K562 (cell line): Measurements from ENCODE around the gene ENG. TPM values are rescaled to one million over a fixed set of nuclear protein-coding genes. Genes with fewer than 3 reads are reported as not detected.

Experiments
- ARHGAP35 ChIP-seq: fragments of 450-650 bp; IDR thresholded peaks from 2 replicates; pipeline ENCODE4 v1.6.1; 2018; ENCODE audit not compliant: partially characterized antibody
- ARID3A ChIP-seq: IDR thresholded peaks from 2 replicates; pipeline ENCODE4 v1.6.1; 2012; ENCODE audit warnings: low read depth, low read length, improper control_type of control experiment, borderline replicate concordance
- BCOR ChIP-seq: fragments of 450-650 bp; IDR thresholded peaks from 2 replicates; pipeline ENCODE4 v1.6.1; 2016
- CBX1 ChIP-seq: sonication (generic); IDR thresholded peaks from 2 replicates; pipeline ENCODE4 v1.6.1; 2016; ENCODE audit warnings: antibody characterized with exemption, low read depth, mild to moderate bottlenecking
- CC2D1A ChIP-seq: fragments of 450-650 bp; IDR thresholded peaks from 2 replicates; pipeline ENCODE4 v1.6.1; 2017; ENCODE audit warnings: mild to moderate bottlenecking
- DDX20 ChIP-seq: fragments of 450-650 bp; IDR thresholded peaks from 2 replicates; pipeline ENCODE4 v1.6.1; 2016; ENCODE audit warnings: missing genetic modification characterization, low read depth, mild to moderate bottlenecking, missing compliant biosample characterization, moderate library complexity
- FOXK2 ChIP-seq, 2 experiments: fragments of 450-650 bp; IDR thresholded peaks in 1 of 2; conservative IDR thresholded peaks in 1 of 2; 2 replicates each; pipeline ENCODE4 v1.6.1; 2016; ENCODE audit warnings: low read depth in 2 of 2, mild to moderate bottlenecking in 1 of 2
- LCOR ChIP-seq: sonication (generic); formaldehyde crosslinking; IDR thresholded peaks from 2 replicates; pipeline ENCODE4 v1.8.0; 2022; ENCODE audit warnings: mild to moderate bottlenecking, missing genetic modification reagents
- NEUROD1 ChIP-seq: fragments of 150-350 bp; IDR thresholded peaks from 2 replicates; pipeline ENCODE4 v1.6.1; 2014; ENCODE audit warnings: borderline replicate concordance, low read length, low read depth; ENCODE audit not compliant: partially characterized antibody
- PHB2 ChIP-seq: fragments of 450-650 bp; IDR thresholded peaks from 2 replicates; pipeline ENCODE4 v1.6.1; 2017; ENCODE audit warnings: low read depth
- RNF219 ChIP-seq: fragments of 250-450 bp; sonication (Bioruptor Pico); IDR thresholded peaks from 2 replicates; pipeline ENCODE4 v1.5.0; 2022; ENCODE audit warnings: mild to moderate bottlenecking
- SMARCB1 ChIP-seq: IDR thresholded peaks from 2 replicates; pipeline ENCODE4 v1.6.1; 2011; ENCODE audit warnings: improper control_type of control experiment, low read depth; ENCODE audit not compliant: insufficient read length
- SP1 ChIP-seq: sonication (generic); formaldehyde crosslinking; IDR thresholded peaks from 2 replicates; pipeline ENCODE4 v1.8.1; 2022; ENCODE audit warnings: mild to moderate bottlenecking, missing genetic modification reagents
- SREBF1 ChIP-seq: fragments of 150-350 bp; IDR thresholded peaks from 2 replicates; pipeline ENCODE4 v1.6.1; 2014; ENCODE audit warnings: antibody characterized with exemption, low read depth, low read length, borderline replicate concordance
- U2AF1 ChIP-seq: fragments of 200-400 bp; formaldehyde crosslinking; optimal IDR thresholded peaks from 2 replicates; pipeline ENCODE3; 2017; ENCODE audit warnings: mild to moderate bottlenecking, low read depth, low read length, moderate library complexity
- ZNF121 ChIP-seq: sonication (generic); formaldehyde crosslinking; conservative IDR thresholded peaks from 2 replicates; pipeline ENCODE4 v1.8.0; 2022; ENCODE audit warnings: missing genetic modification reagents
- ZNF263 ChIP-seq: sonication (generic); formaldehyde crosslinking; IDR thresholded peaks from 2 replicates; pipeline ENCODE4 v1.8.0; 2022; ENCODE audit warnings: mild to moderate bottlenecking, missing genetic modification reagents, borderline replicate concordance
- ZNF609 ChIP-seq: sonication (generic); formaldehyde crosslinking; IDR thresholded peaks from 2 replicates; pipeline ENCODE4 v1.8.1; 2023; ENCODE audit warnings: missing genetic modification reagents, mild to moderate bottlenecking, borderline replicate concordance
- ZNF644 ChIP-seq: fragments of 200-800 bp; sonication (Bioruptor generic); IDR thresholded peaks from 2 replicates; pipeline ENCODE4 v1.6.1; 2016; ENCODE audit warnings: low read depth, missing genetic modification characterization, missing compliant biosample characterization
- polyA plus RNA-seq, 8 experiments: library from polyadenylated mRNA; depleted of rRNA in 4 of 8; stranded (reverse) in 5 of 8; unstranded in 3 of 8; fragments of >200 nt; fragmentation: Nextera tagmentation in 2 of 8; fragmentation: Illumina TruSeq in 1 of 8; extraction: Ambion mirVana in 2 of 8; extraction: Trizol in 1 of 8; gene quantifications; 2 replicates each; pipeline versions ENCODE4 v1.2.1 to v1.2.3, GENCODE V29; 2011 to 2014; ENCODE audit warnings: inconsistent platforms in 1 of 8, missing spikeins in 1 of 8
- total RNA-seq, 7 experiments: library from RNA; depleted of rRNA in 6 of 7; stranded (reverse); fragments of >200 nt in 6 of 7; fragmentation: Illumina TruSeq in 2 of 7; extraction: Trizol in 2 of 7; gene quantifications; 2 replicates each; pipeline versions ENCODE4 v1.2.1 to v1.2.3, GENCODE V29; 2011 to 2021; ENCODE audit warnings: low replicate concordance in 1 of 7

Gene ENG
- total and polyA plus RNA-seq, 9 of the 15 experiments (the other 6 are each of a cell fraction or from before 2014, with no cell fraction given) = 0.04 to 0.40 (median 0.14) TPM; not detected in 1

GRCh38 chr9:127862075-127863011, 7.9 kb upstream of the ENG start (continued):
- TF ChIP-seq DDX20 = peak; percentile 27; the same call in 1 of the 2 replicates
- TF ChIP-seq ZNF609 (CRISPR knock-in tag) = no peak
- peak; percentile 77 for TF ChIP-seq SP1 (CRISPR knock-in tag)
- peak; percentile 27; the same call in 1 of the 2 replicates for TF ChIP-seq PHB2
- TF ChIP-seq SREBF1 = 0 out of 2 replicates have a peak, but pooled peaks have one; percentile 12
- peak; percentile 94 for TF ChIP-seq CBX1
- TF ChIP-seq SMARCB1 = no peak
- TF ChIP-seq BCOR = peak; percentile 94
- TF ChIP-seq ARID3A = no peak
- 0 out of 2 replicates have a peak, but pooled peaks have one; percentile 39 for TF ChIP-seq ZNF644 (tag)
- TF ChIP-seq ZNF121 (CRISPR knock-in tag) = no peak
- peak; percentile 90 for TF ChIP-seq LCOR
- no peak for TF ChIP-seq CC2D1A
- no peak for TF ChIP-seq RNF219 (CRISPR knock-in tag)
- TF ChIP-seq NEUROD1 = no peak
- peak; percentile 98 for TF ChIP-seq ZNF263 (CRISPR knock-in tag)
- peak; percentile 95 to 98 for TF ChIP-seq FOXK2 (conservative IDR thresholded peaks at IDR 0.05 in 1 of 2, IDR thresholded peaks at IDR 0.05 in 1 of 2; ENCODE audit: low read depth in 2 of 2)
- no peak for TF ChIP-seq U2AF1
- TF ChIP-seq ARHGAP35 = no peak
